Parathyroid adenoma (tissue), 2 donors: Measurements from ENCODE around the gene CCSER1.
"Not testable (repeated sequence)": the region's sequence is repeated elsewhere in the genome, so short reads cannot be mapped to it uniquely, and the experiment has no call there.

Experiments
- H2AFZ ChIP-seq: fragments of 300-600 bp; sonication (generic); one replicate; pipeline ENCODE4 v1.7.0; 2017; ENCODE audit warnings: antibody characterized with exemption, mild to moderate bottlenecking
- H3K27ac ChIP-seq: fragments of 300-600 bp; sonication (generic); one replicate; pipeline ENCODE4 v1.7.0; 2017
- H3K27me3 ChIP-seq: fragments of 300-600 bp; sonication (generic); one replicate; pipeline ENCODE4 v1.7.0; 2017; ENCODE audit warnings: low read length; ENCODE audit not compliant: control insufficient read depth, insufficient read depth
- H3K36me3 ChIP-seq: fragments of 300-600 bp; sonication (generic); one replicate; pipeline ENCODE4 v1.7.0; 2017; ENCODE audit warnings: low read length; ENCODE audit not compliant: control insufficient read depth, insufficient read depth
- H3K4me1 ChIP-seq: fragments of 300-600 bp; sonication (generic); one replicate; pipeline ENCODE4 v1.7.0; 2017; ENCODE audit warnings: control low read depth
- H3K4me2 ChIP-seq: fragments of 300-600 bp; sonication (generic); one replicate; pipeline ENCODE4 v1.7.0; 2017; ENCODE audit warnings: low read length
- H3K4me3 ChIP-seq: fragments of 300-600 bp; sonication (generic); one replicate; pipeline ENCODE4 v1.7.0; 2017; ENCODE audit warnings: low read depth, low read length
- H3K79me2 ChIP-seq: fragments of 300-600 bp; sonication (generic); one replicate; pipeline ENCODE4 v1.7.0; 2017; ENCODE audit warnings: control low read depth
- H3K9ac ChIP-seq: fragments of 300-600 bp; sonication (generic); one replicate; pipeline ENCODE4 v1.7.0; 2017; ENCODE audit warnings: mild to moderate bottlenecking
- H3K9me3 ChIP-seq: fragments of 300-600 bp; sonication (generic); one replicate; pipeline ENCODE4 v1.7.0; 2017; ENCODE audit warnings: low read length; ENCODE audit not compliant: control insufficient read depth
- TF ChIP-seq, protein P1 (sequence below): fragments of 300-600 bp; sonication (generic); IDR thresholded peaks from one replicate; pipeline ENCODE4 v1.7.0; 2017; ENCODE audit warnings: antibody characterized with exemption, mild to moderate bottlenecking
- donor health status: primary hyperparathyroidism.

The CCSER1 gene

DNA sequence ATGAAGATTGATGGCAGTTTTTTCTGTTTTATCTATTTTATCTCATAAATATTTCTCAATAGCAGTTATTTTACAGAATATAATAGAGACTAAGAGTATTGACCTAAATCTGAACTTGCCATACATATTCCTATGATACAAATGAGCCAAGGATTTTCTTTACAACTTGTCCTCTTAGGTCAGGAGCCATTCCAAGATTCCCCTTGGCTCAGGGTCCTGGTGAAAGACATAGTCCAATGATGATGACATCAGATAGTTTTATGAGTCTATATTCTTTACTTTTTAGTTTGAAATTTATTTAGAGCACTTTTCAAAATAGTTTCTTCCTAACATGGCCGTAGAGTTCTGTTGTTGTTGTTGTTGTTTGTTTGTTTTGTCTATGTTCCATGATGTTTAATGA is 1307.4 kb downstream of the CCSER1 start:
- no peaks in the 10 kb centered on the region for H3K79me2 ChIP-seq
- TF ChIP-seq, protein P1, sequence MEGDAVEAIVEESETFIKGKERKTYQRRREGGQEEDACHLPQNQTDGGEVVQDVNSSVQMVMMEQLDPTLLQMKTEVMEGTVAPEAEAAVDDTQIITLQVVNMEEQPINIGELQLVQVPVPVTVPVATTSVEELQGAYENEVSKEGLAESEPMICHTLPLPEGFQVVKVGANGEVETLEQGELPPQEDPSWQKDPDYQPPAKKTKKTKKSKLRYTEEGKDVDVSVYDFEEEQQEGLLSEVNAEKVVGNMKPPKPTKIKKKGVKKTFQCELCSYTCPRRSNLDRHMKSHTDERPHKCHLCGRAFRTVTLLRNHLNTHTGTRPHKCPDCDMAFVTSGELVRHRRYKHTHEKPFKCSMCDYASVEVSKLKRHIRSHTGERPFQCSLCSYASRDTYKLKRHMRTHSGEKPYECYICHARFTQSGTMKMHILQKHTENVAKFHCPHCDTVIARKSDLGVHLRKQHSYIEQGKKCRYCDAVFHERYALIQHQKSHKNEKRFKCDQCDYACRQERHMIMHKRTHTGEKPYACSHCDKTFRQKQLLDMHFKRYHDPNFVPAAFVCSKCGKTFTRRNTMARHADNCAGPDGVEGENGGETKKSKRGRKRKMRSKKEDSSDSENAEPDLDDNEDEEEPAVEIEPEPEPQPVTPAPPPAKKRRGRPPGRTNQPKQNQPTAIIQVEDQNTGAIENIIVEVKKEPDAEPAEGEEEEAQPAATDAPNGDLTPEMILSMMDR, result no peak
- no peak overlapping the region for H3K4me2 ChIP-seq
- no peak overlapping the region for H3K27ac ChIP-seq
- no peak overlapping the region for H3K4me3 ChIP-seq
- no peak overlapping the region for H3K9ac ChIP-seq
- no peak overlapping the region for H2AFZ ChIP-seq
- H3K36me3 ChIP-seq, result no peaks in the 10 kb centered on the region
- no peaks in the 10 kb centered on the region for H3K4me1 ChIP-seq
- no peaks in the 10 kb centered on the region for H3K9me3 ChIP-seq
- H3K27me3 ChIP-seq, result no peaks in the 10 kb centered on the region

DNA sequence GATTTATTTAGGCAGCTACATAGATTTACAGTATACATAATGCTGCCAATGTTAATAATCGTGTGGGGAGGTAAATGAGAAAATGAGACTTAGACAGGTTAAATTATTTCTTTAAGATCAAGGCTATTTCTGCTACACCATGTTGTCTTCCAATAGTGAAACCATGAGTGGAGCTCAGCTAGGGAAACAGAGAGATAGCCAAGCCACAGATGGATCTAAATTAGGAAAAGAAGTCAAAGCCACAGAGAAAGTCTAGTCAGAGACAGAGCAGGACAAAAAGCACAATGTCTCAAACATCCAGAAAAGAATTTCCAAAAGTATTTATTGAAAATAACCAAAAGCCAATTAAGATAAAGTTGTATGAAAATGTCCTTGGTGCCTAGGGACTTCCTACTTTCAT is 1309.4 kb downstream of the CCSER1 start:
- H3K79me2 ChIP-seq, result no peaks in the 10 kb centered on the region
- no peak overlapping the region for H3K9ac ChIP-seq
- H3K4me3 ChIP-seq, result no peak overlapping the region
- H3K4me1 ChIP-seq, result no peaks in the 10 kb centered on the region
- H3K36me3 ChIP-seq, result no peaks in the 10 kb centered on the region
- no peak overlapping the region for H3K27ac ChIP-seq
- H3K27me3 ChIP-seq, result no peaks in the 10 kb centered on the region
- H3K4me2 ChIP-seq, result no peak overlapping the region
- TF ChIP-seq, protein P1, result no peak
- no peaks in the 10 kb centered on the region for H3K9me3 ChIP-seq
- no peak overlapping the region for H2AFZ ChIP-seq

DNA sequence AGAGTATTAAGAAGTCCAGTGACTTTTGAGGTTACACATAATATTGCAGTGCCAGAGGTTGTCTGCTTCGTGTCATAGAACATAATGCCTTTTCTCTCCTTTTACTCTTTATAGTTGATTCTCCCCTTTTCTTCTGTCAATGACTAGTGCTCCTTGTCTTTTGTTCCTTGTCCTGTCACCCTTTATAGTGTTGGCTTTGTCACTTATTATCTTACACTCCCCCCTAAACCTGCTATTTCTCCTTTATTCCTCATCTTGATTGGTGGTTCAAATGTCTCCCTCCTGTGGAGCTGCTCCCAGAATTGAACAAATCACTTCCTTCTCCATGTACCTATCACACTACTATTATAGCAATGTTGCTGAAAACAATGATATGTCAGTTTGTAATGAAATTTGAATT is 1320.0 kb downstream of the CCSER1 start:
- H3K9me3 ChIP-seq, result no peaks in the 10 kb centered on the region
- H3K36me3 ChIP-seq, result no peaks in the 10 kb centered on the region
- H3K27ac ChIP-seq, result no peak overlapping the region
- no peak overlapping the region for H3K9ac ChIP-seq
- no peak overlapping the region for H3K4me2 ChIP-seq
- H3K27me3 ChIP-seq, result no peaks in the 10 kb centered on the region
- no peak overlapping the region for H2AFZ ChIP-seq
- no peaks in the 10 kb centered on the region for H3K79me2 ChIP-seq
- TF ChIP-seq, protein P1, result no peak
- no peaks in the 10 kb centered on the region for H3K4me1 ChIP-seq
- no peak overlapping the region for H3K4me3 ChIP-seq

DNA sequence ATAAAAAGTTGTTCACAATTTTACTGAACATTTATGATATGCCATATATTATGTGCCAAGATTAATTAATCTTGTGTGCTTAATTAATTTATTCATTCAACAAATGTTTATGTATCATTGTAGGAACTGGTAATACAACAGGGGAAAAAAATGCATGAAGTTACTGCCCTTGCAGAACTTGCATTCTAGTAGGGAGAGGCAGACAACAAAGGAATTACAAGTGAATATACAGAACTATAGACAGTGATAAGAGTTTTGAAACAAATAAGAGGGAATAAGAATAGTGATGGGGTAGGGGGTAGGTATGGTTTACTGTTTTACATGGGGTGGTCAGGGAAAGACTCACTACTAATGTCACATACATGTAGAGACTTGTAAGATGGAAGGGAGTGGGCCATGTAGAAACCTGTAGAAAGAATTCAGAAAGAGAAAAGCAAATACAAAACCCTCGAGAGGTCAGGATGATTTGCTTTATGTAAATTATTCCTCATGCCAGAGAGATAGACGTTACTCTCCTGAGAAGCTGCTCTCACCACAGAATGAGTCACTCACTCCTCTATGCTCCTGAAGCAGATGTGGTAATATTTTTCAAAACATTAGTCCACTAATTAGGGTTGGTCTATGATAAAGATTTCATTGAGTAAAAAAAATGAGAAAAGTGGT is 1321.6 kb downstream of the CCSER1 start:
- Histone ChIP-seq H3K9me3 (no peaks in the 10 kb centered on the region), H3K27ac (no peak overlapping the region), H3K4me3 (no peak overlapping the region), H3K79me2 (no peaks in the 10 kb centered on the region), H3K4me1 (no peaks in the 10 kb centered on the region), H3K4me2 (no peak overlapping the region), H3K9ac (no peak overlapping the region), H3K36me3 (no peaks in the 10 kb centered on the region), H2AFZ (no peak overlapping the region), H3K27me3 (no peaks in the 10 kb centered on the region)
- TF ChIP-seq, protein P1, result no peak

DNA sequence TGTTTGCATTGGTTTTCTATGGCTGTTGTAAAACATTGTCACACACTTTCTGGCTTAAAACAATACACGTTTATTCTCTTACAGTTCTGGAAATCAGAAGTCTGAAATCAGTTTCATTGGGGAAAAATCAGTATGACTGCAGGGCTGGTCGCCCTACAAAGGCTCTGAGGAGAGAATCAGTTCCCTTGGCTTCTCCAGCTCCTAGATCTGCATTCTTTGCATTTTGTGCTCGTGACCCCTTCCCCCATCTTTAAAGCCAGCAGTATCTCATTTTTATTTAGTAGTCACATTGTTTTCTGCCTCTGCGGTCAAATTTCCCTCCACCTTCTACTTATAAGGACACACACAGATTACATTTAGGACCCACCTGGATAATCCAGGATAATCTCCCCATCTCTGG is 1326.9 kb downstream of the CCSER1 start:
- Histone ChIP-seq H3K4me3 (no peak overlapping the region), H3K27me3 (no peaks in the 10 kb centered on the region), H3K4me1 (no peaks in the 10 kb centered on the region), H3K9ac (no peak overlapping the region), H2AFZ (no peak overlapping the region), H3K36me3 (no peaks in the 10 kb centered on the region), H3K4me2 (no peak overlapping the region), H3K79me2 (no peaks in the 10 kb centered on the region), H3K9me3 (no peaks in the 10 kb centered on the region), H3K27ac (no peak overlapping the region)
- TF ChIP-seq, protein P1, result no peak

DNA sequence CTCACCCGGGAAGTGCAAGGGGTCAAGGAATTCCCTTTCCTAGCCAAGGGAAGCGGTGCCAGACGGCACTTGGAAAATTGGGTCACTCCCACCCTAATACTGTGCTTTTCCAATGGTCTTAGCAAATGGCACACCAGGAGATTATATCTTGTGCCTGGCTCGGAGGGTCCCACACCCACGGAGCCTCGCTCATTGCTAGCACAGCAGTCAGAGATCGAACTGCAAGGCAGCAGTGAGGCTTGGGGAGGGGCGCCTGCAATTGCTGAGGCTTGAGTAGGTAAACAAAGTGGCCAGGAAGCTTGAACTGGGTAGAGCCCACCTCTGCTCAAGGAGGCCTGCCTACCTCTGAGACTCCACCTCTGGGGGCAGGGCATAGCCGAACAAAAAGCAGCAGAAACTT is 1335.4 kb downstream of the CCSER1 start:
- not testable (repeated sequence) for H2AFZ ChIP-seq, H3K79me2 ChIP-seq, H3K9me3 ChIP-seq, H3K27ac ChIP-seq, H3K4me1 ChIP-seq, H3K4me3 ChIP-seq, H3K4me2 ChIP-seq, H3K9ac ChIP-seq, H3K27me3 ChIP-seq, H3K36me3 ChIP-seq
